H9 (cell line): ENCODE data around the gene PTPRC. TPM values are rescaled to one million over a fixed set of nuclear protein-coding genes. Genes with fewer than 3 reads are reported as not detected.
A peak's percentile ranks its signal among the peaks of the same experiment; 100 is the strongest.

Source experiments
- DNase-seq: peaks from one replicate; pipeline ENCODE4 v3.0.0-alpha.2; 2017
- H2AFZ ChIP-seq: one replicate; pipeline ENCODE4 v1.6.1; 2013; ENCODE audit warnings: mild to moderate bottlenecking, low read length, control low read depth, moderate library complexity
- H2AK5ac ChIP-seq: 2 replicates; pipeline ENCODE4 v1.6.1; 2013; ENCODE audit warnings: low read length, control low read depth, mixed read lengths; ENCODE audit not compliant: insufficient read length
- H2BK120ac ChIP-seq: one replicate; pipeline ENCODE4 v1.6.1; 2013; ENCODE audit warnings: low read depth, mild to moderate bottlenecking, low read length, control low read depth, inconsistent platforms; ENCODE audit not compliant: poor library complexity, severe bottlenecking
- H2BK12ac ChIP-seq: 2 replicates; pipeline ENCODE4 v1.6.1; 2013; ENCODE audit warnings: low read length, control low read depth, mixed read lengths, low read depth; ENCODE audit not compliant: insufficient read length
- H2BK15ac ChIP-seq: 2 replicates; pipeline ENCODE4 v1.6.1; 2013; ENCODE audit warnings: low read depth, low read length, control low read depth
- H2BK20ac ChIP-seq: one replicate; pipeline ENCODE4 v1.6.1; 2013; ENCODE audit warnings: low read depth, mild to moderate bottlenecking, low read length, control low read depth, inconsistent platforms; ENCODE audit not compliant: poor library complexity, severe bottlenecking
- H2BK5ac ChIP-seq: 2 replicates; pipeline ENCODE4 v1.6.1; 2013; ENCODE audit warnings: low read length, control low read depth, mixed read lengths; ENCODE audit not compliant: insufficient read length
- H3K14ac ChIP-seq: 2 replicates; pipeline ENCODE4 v1.6.1; 2013; ENCODE audit warnings: low read length, control low read depth; ENCODE audit not compliant: insufficient read depth
- H3K18ac ChIP-seq: 2 replicates; pipeline ENCODE4 v1.6.1; 2013; ENCODE audit warnings: low read depth, mild to moderate bottlenecking, mixed read lengths, low read length, control low read depth; ENCODE audit not compliant: insufficient read length
- H3K23ac ChIP-seq: 2 replicates; pipeline ENCODE4 v1.6.1; 2013; ENCODE audit warnings: low read length, control low read depth, mixed read lengths, low read depth; ENCODE audit not compliant: insufficient read length
- H3K23me2 ChIP-seq: 2 replicates; pipeline ENCODE4 v1.6.1; 2013; ENCODE audit warnings: low read depth, mild to moderate bottlenecking, mixed read lengths, low read length, control low read depth; ENCODE audit not compliant: insufficient read length, poor library complexity, severe bottlenecking
- H3K27ac ChIP-seq: 2 replicates; pipeline ENCODE4 v1.5.1; 2013; ENCODE audit warnings: low read length, control low read depth, mixed read lengths, low read depth; ENCODE audit not compliant: insufficient read length
- H3K27me3 ChIP-seq: 2 replicates; pipeline ENCODE4 v1.6.1; 2013; ENCODE audit warnings: low read length, control low read depth, inconsistent platforms; ENCODE audit not compliant: insufficient read depth
- H3K4ac ChIP-seq: 2 replicates; pipeline ENCODE4 v1.6.1; 2013; ENCODE audit warnings: low read depth, mild to moderate bottlenecking, control low read depth, inconsistent platforms, low read length, moderate library complexity
- H3K4me1 ChIP-seq: 2 replicates; pipeline ENCODE4 v1.6.1; 2013; ENCODE audit warnings: low read length, control low read depth, inconsistent platforms; ENCODE audit not compliant: insufficient read depth
- H3K4me2 ChIP-seq: 2 replicates; pipeline ENCODE4 v1.6.1; 2013; ENCODE audit warnings: low read length, control low read depth, mixed read lengths; ENCODE audit not compliant: insufficient read length, insufficient read depth
- H3K56ac ChIP-seq: 2 replicates; pipeline ENCODE4 v1.6.1; 2013; ENCODE audit warnings: low read depth, mild to moderate bottlenecking, mixed read lengths, low read length, control low read depth; ENCODE audit not compliant: insufficient read length
- H3K79me1 ChIP-seq: 2 replicates; pipeline ENCODE4 v1.6.1; 2013; ENCODE audit warnings: low read depth, mild to moderate bottlenecking, moderate library complexity, low read length, control low read depth, inconsistent platforms; ENCODE audit not compliant: insufficient read depth, poor library complexity, severe bottlenecking
- H3K79me2 ChIP-seq: 2 replicates; pipeline ENCODE4 v1.6.1; 2013; ENCODE audit warnings: low read length, control low read depth, inconsistent platforms; ENCODE audit not compliant: insufficient read depth
- H3K9ac ChIP-seq: 2 replicates; pipeline ENCODE4 v1.6.1; 2013; ENCODE audit warnings: low read length, control low read depth, mixed read lengths; ENCODE audit not compliant: insufficient read length; ENCODE audit errors: extremely low read depth
- H3K9me3 ChIP-seq: one replicate; pipeline ENCODE4 v1.6.1; 2013; ENCODE audit warnings: low read depth, low read length, inconsistent platforms; ENCODE audit not compliant: control insufficient read depth
- H3T11ph ChIP-seq: one replicate; pipeline ENCODE4 v1.6.1; 2013; ENCODE audit warnings: mild to moderate bottlenecking, low read length, control low read depth, inconsistent platforms
- H4K20me1 ChIP-seq: one replicate; pipeline ENCODE4 v1.6.1; 2013; ENCODE audit not compliant: control insufficient read depth, insufficient read length, insufficient read depth
- H4K5ac ChIP-seq: 2 replicates; pipeline ENCODE4 v1.6.1; 2013; ENCODE audit warnings: low read depth, mild to moderate bottlenecking, mixed read lengths, low read length, control low read depth; ENCODE audit not compliant: insufficient read length
- H4K8ac ChIP-seq: replicated peaks from 2 replicates; pipeline ENCODE4 v1.6.1; 2013; ENCODE audit warnings: low read length, control low read depth, mixed read lengths, low read depth; ENCODE audit not compliant: insufficient read length
- H4K91ac ChIP-seq: 2 replicates; pipeline ENCODE4 v1.6.1; 2013; ENCODE audit warnings: low read depth, mild to moderate bottlenecking, moderate library complexity, mixed read lengths, low read length, control low read depth; ENCODE audit not compliant: insufficient read length
- H3K27ac Mint-ChIP-seq, 3 experiments: 2 replicates in 2 of 3; 3 replicates in 1 of 3; pipeline ENCODE4 v1.8.0; 2020 to 2021; ENCODE audit warnings: mixed read lengths in 3 of 3, mild to moderate bottlenecking in 1 of 3, moderate library complexity in 1 of 3
- H3K27me3 Mint-ChIP-seq: 2 replicates; pipeline ENCODE4 v1.8.0; 2021; ENCODE audit warnings: low read depth, mild to moderate bottlenecking, moderate library complexity, mixed read lengths
- H3K36me3 Mint-ChIP-seq, 3 experiments: 2 replicates in 2 of 3; 3 replicates in 1 of 3; pipeline ENCODE4 v1.8.0; 2020 to 2021; ENCODE audit warnings: low read depth in 3 of 3, mixed read lengths in 3 of 3; ENCODE audit not compliant: insufficient read depth in 1 of 3
- H3K4me1 Mint-ChIP-seq, 2 experiments: 2 replicates each; pipeline ENCODE4 v1.8.0; 2020; ENCODE audit warnings: mixed read lengths in 2 of 2
- H3K4me3 Mint-ChIP-seq, 2 experiments: 2 replicates in 1 of 2; 3 replicates in 1 of 2; pipeline ENCODE4 v1.8.0; 2020 to 2021; ENCODE audit warnings: mild to moderate bottlenecking in 2 of 2, mixed read lengths in 2 of 2, moderate library complexity in 1 of 2
- H3K9me3 Mint-ChIP-seq, 2 experiments: 2 replicates in 1 of 2; 3 replicates in 1 of 2; pipeline ENCODE4 v1.8.0; 2020; ENCODE audit warnings: mild to moderate bottlenecking in 2 of 2, mixed read lengths in 2 of 2, moderate library complexity in 1 of 2
- WGBS: extraction: QIAGEN DNeasy Blood & Tissue Kit; methylation state at CpG from one replicate; pipeline ENCODE4 v1.1.7; 2013; ENCODE audit warnings: missing lambda C conversion rate, low lambda C conversion rate, mixed read lengths; ENCODE audit not compliant: insufficient read length; ENCODE audit errors: extremely low coverage; 5-methylcytosine and 5-hydroxymethylcytosine counted together
- total RNA-seq: library from RNA; stranded (reverse); gene quantifications from 2 replicates; pipeline ENCODE4 v1.2.1, GENCODE V29; 2021
- TF ChIP-seq, protein P1 (sequence below): fragments of 200-600 bp; sonication (generic); conservative IDR thresholded peaks from 3 replicates; pipeline ENCODE4 v1.8.0; 2021; ENCODE audit warnings: antibody characterized with exemption, mild to moderate bottlenecking

Gene PTPRC
- total RNA-seq, 1 experiment from 2014 or later = not detected

- TF ChIP-seq, protein P1, sequence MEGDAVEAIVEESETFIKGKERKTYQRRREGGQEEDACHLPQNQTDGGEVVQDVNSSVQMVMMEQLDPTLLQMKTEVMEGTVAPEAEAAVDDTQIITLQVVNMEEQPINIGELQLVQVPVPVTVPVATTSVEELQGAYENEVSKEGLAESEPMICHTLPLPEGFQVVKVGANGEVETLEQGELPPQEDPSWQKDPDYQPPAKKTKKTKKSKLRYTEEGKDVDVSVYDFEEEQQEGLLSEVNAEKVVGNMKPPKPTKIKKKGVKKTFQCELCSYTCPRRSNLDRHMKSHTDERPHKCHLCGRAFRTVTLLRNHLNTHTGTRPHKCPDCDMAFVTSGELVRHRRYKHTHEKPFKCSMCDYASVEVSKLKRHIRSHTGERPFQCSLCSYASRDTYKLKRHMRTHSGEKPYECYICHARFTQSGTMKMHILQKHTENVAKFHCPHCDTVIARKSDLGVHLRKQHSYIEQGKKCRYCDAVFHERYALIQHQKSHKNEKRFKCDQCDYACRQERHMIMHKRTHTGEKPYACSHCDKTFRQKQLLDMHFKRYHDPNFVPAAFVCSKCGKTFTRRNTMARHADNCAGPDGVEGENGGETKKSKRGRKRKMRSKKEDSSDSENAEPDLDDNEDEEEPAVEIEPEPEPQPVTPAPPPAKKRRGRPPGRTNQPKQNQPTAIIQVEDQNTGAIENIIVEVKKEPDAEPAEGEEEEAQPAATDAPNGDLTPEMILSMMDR = no peak
- H3K4me1 Mint-ChIP-seq = peaks cover 14 to 16% of the 10 kb centered on the region in 2 experiments
- Histone ChIP-seq H3K4ac (no peak overlapping the region), H4K8ac (no peak overlapping the region), H2BK5ac (no peak overlapping the region), H3K9me3 (no peaks in the 10 kb centered on the region), H2AFZ (no peak overlapping the region), H3K56ac (no peak overlapping the region), H4K5ac (no peak overlapping the region), H4K91ac (no peak overlapping the region), H2BK120ac (no peak overlapping the region), H2BK20ac (no peak overlapping the region), H3K27me3 (no peaks in the 10 kb centered on the region), H4K20me1 (no peaks in the 10 kb centered on the region), H2BK12ac (no peak overlapping the region), H2BK15ac (no peak overlapping the region), H3K23me2 (no peaks in the 10 kb centered on the region), H3K9ac (no peak overlapping the region), H3K79me2 (no peaks in the 10 kb centered on the region), H3K79me1 (no peaks in the 10 kb centered on the region), H3T11ph (no peak overlapping the region), H2AK5ac (no peak overlapping the region), H3K14ac (no peak overlapping the region), H3K4me2 (no peak overlapping the region), H3K18ac (no peak overlapping the region), H3K23ac (no peak overlapping the region), H3K27ac (no peak overlapping the region), H3K4me1 (no peaks in the 10 kb centered on the region)
- H3K27ac Mint-ChIP-seq = peak overlapping the region in 1 of 3 experiments; percentile 23; a peak in 1 of 7 replicates
- H3K27me3 Mint-ChIP-seq = no peaks in the 10 kb centered on the region
- no peak for DNase-seq
- H3K9me3 Mint-ChIP-seq = no peaks in the 10 kb centered on the region
- no CpG with 5 or more reads among the region's 1 CpG for WGBS
- H3K36me3 Mint-ChIP-seq = no peaks in the 10 kb centered on the region
- H3K4me3 Mint-ChIP-seq = no peak overlapping the region
These were observed 134.2 kb downstream of the PTPRC start for GRCh38 chr1:198773030-198773429.
